Gastroesophageal sphincter (tissue), 4 donors: ENCODE results near the gene OR8U1. TPM values are rescaled to one million over a fixed set of nuclear protein-coding genes. Genes with fewer than 3 reads are reported as not detected.
"Not testable (repeated sequence)": the region's sequence is repeated elsewhere in the genome, so short reads cannot be mapped to it uniquely, and the experiment has no call there.

Experiments
- ATAC-seq: fragments of 150-250 bp; one replicate; pipeline ENCODE4 v1.9.1; 2016; ENCODE audit warnings: mild to moderate bottlenecking, moderate library complexity
- H3K27ac ChIP-seq, 4 donors: fragments of 200-600 bp; sonication (generic) in 3 of 4; 1 replicate in 3 of 4; 2 replicates in 1 of 4; pipeline ENCODE4 v1.5.1; 2016 to 2019
- H3K27me3 ChIP-seq: fragments of 200-600 bp; sonication (generic); one replicate; pipeline ENCODE4 v1.5.1; 2019
- H3K36me3 ChIP-seq, 2 donors: fragments of 200-600 bp; sonication (generic); one replicate each; pipeline ENCODE4 v1.5.1; 2019; ENCODE audit warnings: control low read depth in 1 of 2
- H3K4me1 ChIP-seq, 3 donors: fragments of 200-600 bp; sonication (generic); 1 replicate in 2 of 3; 2 replicates in 1 of 3; pipeline ENCODE4 v1.5.1; 2016 to 2019; ENCODE audit warnings: control low read depth in 2 of 3
- H3K4me3 ChIP-seq, 2 donors: fragments of 200-600 bp; sonication (generic); one replicate each; pipeline ENCODE4 v1.5.1; 2019; ENCODE audit warnings: mild to moderate bottlenecking in 1 of 2, moderate library complexity in 1 of 2
- H3K9me3 ChIP-seq, 3 donors: fragments of 200-600 bp; sonication (generic); one replicate each; pipeline ENCODE4 v1.5.1; 2017 to 2019; ENCODE audit warnings: control low read depth in 2 of 3
- CTCF ChIP-seq, 4 experiments: fragments of 200-600 bp in 2 of 4; fragments of 450-650 bp in 2 of 4; sonication (generic) in 1 of 4; IDR thresholded peaks; one replicate each; pipeline ENCODE4 v1.5.1; 2017 to 2019; ENCODE audit warnings: antibody characterized with exemption in 4 of 4, mild to moderate bottlenecking in 2 of 4, moderate library complexity in 2 of 4
- EP300 ChIP-seq: sonication (generic); formaldehyde crosslinking; IDR thresholded peaks from one replicate; pipeline ENCODE4 v1.6.1; 2017; ENCODE audit warnings: antibody characterized with exemption, mild to moderate bottlenecking
- POLR2A ChIP-seq, 2 donors: fragments of 450-650 bp; IDR thresholded peaks; one replicate each; pipeline ENCODE4 v1.6.1; 2017; ENCODE audit warnings: antibody characterized with exemption in 2 of 2, mild to moderate bottlenecking in 2 of 2, moderate library complexity in 1 of 2
- POLR2AphosphoS5 ChIP-seq: sonication (generic); formaldehyde crosslinking; IDR thresholded peaks from one replicate; pipeline ENCODE4 v1.6.1; 2017; ENCODE audit warnings: antibody characterized with exemption
- WGBS, 2 donors: methylation state at CpG; one replicate each; pipeline ENCODE4 v1.1.5; 2018; ENCODE audit warnings: low coverage in 1 of 2; 5-methylcytosine and 5-hydroxymethylcytosine counted together
- total RNA-seq, 4 donors: library from RNA; depleted of rRNA; stranded (reverse); fragments of >200 nt; gene quantifications; one replicate each; pipeline ENCODE4 v1.1.0, GENCODE V29; 2016

Gene OR8U1
- total RNA-seq, 4 donors from 2014 or later, result not detected

GRCh38 chr11:56353991-56354390 lies 21.4 kb upstream of the OR8U1 start, which contains the start of gene OR8J1:
Gene OR8J1, plus strand, starts transcription at chr11:56354291. Its CDS starts 5,956 bp downstream, at chr11:56360247.
- no peaks in the 10 kb centered on the region for H3K36me3 ChIP-seq
- H3K27ac ChIP-seq, result no peak within 1 kb of the TSS
- WGBS, 2 donors, result 70 to 88% methylated on average over 2 of the region's 2 CpGs
- no peak for TF ChIP-seq POLR2AphosphoS5
- TF ChIP-seq POLR2A (IDR thresholded peaks at IDR 0.05), result no peak
- TF ChIP-seq CTCF (IDR thresholded peaks at IDR 0.05), result no peak
- TF ChIP-seq EP300, result no peak
- no peaks in the 10 kb centered on the region for H3K4me1 ChIP-seq
- ATAC-seq, result no peak
- no peaks in the 10 kb centered on the region for H3K27me3 ChIP-seq
- H3K9me3 ChIP-seq, result no peaks in the 10 kb centered on the region
- H3K4me3 ChIP-seq, result no peak within 1 kb of the TSS

- Histone ChIP-seq H3K27ac (no peak overlapping the region), H3K27me3 (no peaks in the 10 kb centered on the region), H3K4me1 (no peaks in the 10 kb centered on the region), H3K9me3 (no peaks in the 10 kb centered on the region), H3K4me3 (no peak overlapping the region), H3K36me3 (no peaks in the 10 kb centered on the region)
- 60 to 65% methylated on average over 2 of the region's 2 CpGs for WGBS, 2 donors
- no peak for ATAC-seq
- TF ChIP-seq POLR2AphosphoS5, result no peak
- TF ChIP-seq POLR2A (IDR thresholded peaks at IDR 0.05), result no peak
- no peak for TF ChIP-seq EP300
- no peak for TF ChIP-seq CTCF (IDR thresholded peaks at IDR 0.05)
Measured at GRCh38 chr11:56380120-56380519, 4.7 kb downstream of the OR8U1 start.

DNA sequence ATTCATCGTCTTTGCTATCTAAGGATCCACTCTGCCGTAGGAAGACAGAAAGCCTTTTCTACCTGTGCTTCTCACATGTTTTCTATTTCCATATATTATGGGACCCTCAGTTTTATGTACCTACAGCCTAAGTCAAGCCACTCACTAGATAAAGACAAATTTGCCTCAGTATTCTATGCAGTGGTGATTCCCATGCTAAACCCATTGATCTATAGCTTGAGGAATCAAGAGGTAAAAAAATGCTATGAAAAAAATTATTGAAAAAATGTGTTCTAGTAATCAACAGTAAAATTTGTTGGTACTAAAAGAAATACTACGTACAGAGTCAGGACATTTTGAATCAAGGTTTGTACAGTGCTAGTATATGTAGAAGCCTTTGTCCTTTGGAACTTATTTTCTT lies 19.0 kb downstream of the OR8U1 start:
- H3K27ac ChIP-seq, result no peak overlapping the region
- H3K4me3 ChIP-seq, result no peak overlapping the region
- 67 to 90% methylated on average over 1 to 3 of the region's 3 CpGs for WGBS, 2 donors
- H3K36me3 ChIP-seq, result no peaks in the 10 kb centered on the region
- TF ChIP-seq CTCF (IDR thresholded peaks at IDR 0.05), result no peak
- no peak for TF ChIP-seq POLR2A (IDR thresholded peaks at IDR 0.05)
- no peak for TF ChIP-seq POLR2AphosphoS5
- TF ChIP-seq EP300, result no peak
- no peak for ATAC-seq
- H3K4me1 ChIP-seq, result no peaks in the 10 kb centered on the region
- no peaks in the 10 kb centered on the region for H3K9me3 ChIP-seq
- H3K27me3 ChIP-seq, result no peaks in the 10 kb centered on the region

DNA sequence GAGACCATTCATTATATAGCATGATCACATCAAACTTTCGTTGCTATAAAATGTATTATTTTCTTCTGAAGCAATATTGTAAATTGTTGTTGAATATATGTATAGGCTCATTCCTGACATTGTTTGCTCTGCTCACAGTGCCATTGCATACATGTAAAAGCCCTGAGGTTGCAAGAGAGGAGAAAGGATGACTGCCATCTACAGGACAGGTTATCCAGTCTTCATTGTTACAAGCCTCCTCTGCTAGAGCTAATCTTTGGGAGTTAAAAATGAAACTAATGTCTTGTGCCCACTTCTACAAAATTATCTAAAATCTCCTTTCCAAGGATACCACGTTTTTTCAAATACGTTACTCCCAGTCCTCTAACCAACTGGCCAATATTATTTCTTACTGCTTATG lies 20.6 kb downstream of the OR8U1 start:
- no peak overlapping the region for H3K27ac ChIP-seq
- no peaks in the 10 kb centered on the region for H3K36me3 ChIP-seq
- ATAC-seq, result no peak
- H3K27me3 ChIP-seq, result no peaks in the 10 kb centered on the region
- H3K4me3 ChIP-seq, result no peak overlapping the region
- TF ChIP-seq POLR2AphosphoS5, result no peak
- WGBS, 2 donors, result 46 to 49% methylated on average over 3 of the region's 3 CpGs
- H3K9me3 ChIP-seq, result no peaks in the 10 kb centered on the region
- no peaks in the 10 kb centered on the region for H3K4me1 ChIP-seq

DNA sequence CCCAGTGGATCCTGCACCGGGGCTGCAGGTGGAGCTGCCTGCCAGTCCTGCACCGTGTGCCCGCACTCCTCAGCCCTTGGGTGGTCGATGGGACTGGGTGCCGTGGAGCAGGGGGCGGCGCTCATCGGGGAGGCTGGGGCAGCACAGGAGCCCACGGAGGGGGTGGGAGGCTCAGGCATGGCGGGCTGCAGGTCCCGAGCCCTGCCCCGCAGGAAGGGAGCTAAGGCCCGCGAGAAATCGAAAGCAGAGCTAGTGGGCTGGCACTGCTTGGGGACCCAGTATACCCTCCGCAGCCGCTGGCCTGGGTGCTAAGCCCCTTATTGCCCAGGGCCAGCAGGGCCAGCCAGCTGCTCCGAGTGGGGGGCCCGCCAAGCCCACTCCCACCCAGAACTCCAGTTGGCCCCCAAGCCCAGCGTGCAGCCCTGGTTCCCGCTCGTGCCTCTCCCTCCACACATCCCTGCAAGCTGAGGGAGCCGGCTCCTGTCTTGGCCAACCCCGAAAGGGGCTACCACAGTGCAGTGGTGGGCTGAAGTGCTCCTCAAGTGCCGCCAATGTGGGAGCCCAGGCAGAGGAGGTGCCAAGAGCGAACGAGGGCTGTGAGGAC lies 26.5 kb downstream of the OR8U1 start:
- H3K36me3 ChIP-seq, ATAC-seq, H3K27me3 ChIP-seq, H3K9me3 ChIP-seq, H3K27ac ChIP-seq, H3K4me3 ChIP-seq, H3K4me1 ChIP-seq: not testable (repeated sequence)
- whole genome bisulfite sequencing, 2 donors, result no CpG with 5 or more reads among the region's 27 CpGs

DNA sequence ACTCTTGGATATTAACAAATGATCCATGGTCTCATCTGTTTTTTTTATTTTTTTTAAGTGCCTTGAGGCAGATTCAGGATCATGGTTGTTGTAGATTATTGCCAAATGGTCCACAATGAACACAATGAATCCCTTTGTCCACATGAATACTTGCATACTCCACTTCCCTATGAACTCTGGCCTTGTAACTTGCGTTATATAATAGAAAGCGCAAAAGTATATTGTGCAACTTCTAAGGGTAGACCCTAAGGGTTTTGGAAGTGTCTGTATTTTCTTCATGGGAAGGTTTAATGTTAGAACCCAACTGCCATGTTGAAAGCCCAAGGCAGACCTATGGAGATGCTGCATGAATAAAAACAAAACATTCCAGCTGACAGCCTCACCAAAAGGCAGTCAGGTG lies 29.0 kb downstream of the OR8U1 start:
- no peak overlapping the region for H3K27ac ChIP-seq
- no peak for ATAC-seq
- H3K4me3 ChIP-seq, result no peak overlapping the region
- no peaks in the 10 kb centered on the region for H3K36me3 ChIP-seq
- no peak for TF ChIP-seq CTCF (IDR thresholded peaks at IDR 0.05)
- no peak for TF ChIP-seq POLR2AphosphoS5
- TF ChIP-seq POLR2A (IDR thresholded peaks at IDR 0.05), result no peak
- no peak for TF ChIP-seq EP300
- H3K9me3 ChIP-seq, result no peaks in the 10 kb centered on the region
- H3K27me3 ChIP-seq, result no peaks in the 10 kb centered on the region
- 80 to 92% methylated on average over 1 to 2 of the region's 2 CpGs for WGBS, 2 donors
- no peaks in the 10 kb centered on the region for H3K4me1 ChIP-seq
